CD14-positive monocyte (primary cell): ENCODE results near the gene ZBTB5. TPM values are rescaled to one million over a fixed set of nuclear protein-coding genes. Genes with fewer than 3 reads are reported as not detected.
"Not testable (repeated sequence)": the region's sequence is repeated elsewhere in the genome, so short reads cannot be mapped to it uniquely, and the experiment has no call there.

Experiments
- DNase-seq, 3 donors: peaks; one replicate each; pipeline ENCODE4 v3.0.0-alpha.2; 2011 to 2022
- H2AFZ ChIP-seq: 2 replicates; pipeline ENCODE4 v1.6.0; 2012; ENCODE audit warnings: mild to moderate bottlenecking, low read depth, low read length, inconsistent platforms; ENCODE audit not compliant: insufficient read depth, poor library complexity, severe bottlenecking
- H3K27ac ChIP-seq, 2 donors: 1 replicate in 1 of 2; 2 replicates in 1 of 2; pipeline ENCODE4 v1.5.1; 2012 to 2013; ENCODE audit warnings: low read length in 2 of 2, control low read depth in 1 of 2, inconsistent platforms in 1 of 2, low read depth in 1 of 2, mild to moderate bottlenecking in 1 of 2
- H3K27me3 ChIP-seq, 2 donors: one replicate each; pipeline versions ENCODE4 v1.6.0 to v1.6.1; 2011 to 2013; ENCODE audit warnings: low read length in 2 of 2; ENCODE audit not compliant: control insufficient read depth in 2 of 2, insufficient read depth in 2 of 2
- H3K36me3 ChIP-seq, 2 donors: replicated peaks in 1 of 2; 1 replicate in 1 of 2; 2 replicates in 1 of 2; pipeline versions ENCODE4 v1.5.1 to v1.6.1; 2012 to 2013; ENCODE audit warnings: low read length in 2 of 2, control low read depth in 1 of 2, inconsistent platforms in 1 of 2, mild to moderate bottlenecking in 1 of 2; ENCODE audit not compliant: insufficient read depth in 2 of 2, control insufficient read depth in 1 of 2
- H3K4me1 ChIP-seq, 2 donors: 1 replicate in 1 of 2; 2 replicates in 1 of 2; pipeline versions ENCODE4 v1.5.1 to v1.6.1; 2012 to 2013; ENCODE audit warnings: low read length in 2 of 2, control low read depth in 1 of 2, inconsistent platforms in 1 of 2, mild to moderate bottlenecking in 1 of 2, moderate library complexity in 1 of 2; ENCODE audit not compliant: insufficient read depth in 2 of 2, control insufficient read depth in 1 of 2
- H3K4me2 ChIP-seq: replicated peaks from 2 replicates; pipeline ENCODE3; 2012; ENCODE audit warnings: low read length, moderate library complexity, mild to moderate bottlenecking; ENCODE audit not compliant: poor library complexity, severe bottlenecking; ENCODE audit errors: extremely low read depth
- H3K4me3 ChIP-seq, 3 experiments: fragments of 200-600 bp in 1 of 3; sonication (generic) in 1 of 3; replicated peaks in 1 of 3; 1 replicate in 2 of 3; 2 replicates in 1 of 3; pipeline ENCODE4 v1.5.1; 2011 to 2013; ENCODE audit warnings: low read length in 3 of 3, mild to moderate bottlenecking in 3 of 3, control low read depth in 2 of 3, low read depth in 2 of 3, inconsistent platforms in 1 of 3, moderate library complexity in 1 of 3
- H3K79me2 ChIP-seq: 2 replicates; pipeline ENCODE4 v1.6.0; 2012; ENCODE audit warnings: mild to moderate bottlenecking, control low read depth, inconsistent platforms, low read length, moderate library complexity; ENCODE audit not compliant: insufficient read depth
- H3K9ac ChIP-seq: 2 replicates; pipeline ENCODE4 v1.6.0; 2017; ENCODE audit warnings: low read length, mild to moderate bottlenecking; ENCODE audit not compliant: insufficient read depth, poor library complexity, severe bottlenecking
- H3K9me3 ChIP-seq, 2 donors: replicated peaks in 1 of 2; 1 replicate in 1 of 2; 2 replicates in 1 of 2; pipeline versions ENCODE4 v1.5.1 to v1.6.1; 2012 to 2013; ENCODE audit warnings: low read length in 2 of 2, control low read depth in 1 of 2; ENCODE audit not compliant: control insufficient read depth in 1 of 2, insufficient read depth in 1 of 2
- H4K20me1 ChIP-seq: 2 replicates; pipeline ENCODE4 v1.6.0; 2012; ENCODE audit warnings: mild to moderate bottlenecking, low read length, control low read depth, moderate library complexity; ENCODE audit not compliant: insufficient read depth
- H3K27ac Mint-ChIP-seq, 7 donors: one replicate each; pipeline ENCODE4 v1.8.0; 2020; ENCODE audit warnings: mild to moderate bottlenecking in 7 of 7, mixed read lengths in 7 of 7, moderate library complexity in 6 of 7, inconsistent platforms in 2 of 7
- H3K27me3 Mint-ChIP-seq, 3 donors: one replicate each; pipeline ENCODE4 v1.8.0; 2021 to 2022; ENCODE audit warnings: low read depth in 3 of 3, mild to moderate bottlenecking in 3 of 3, mixed read lengths in 3 of 3, moderate library complexity in 3 of 3, inconsistent platforms in 1 of 3
- H3K36me3 Mint-ChIP-seq, 2 donors: one replicate each; pipeline ENCODE4 v1.8.0; 2020; ENCODE audit warnings: mixed read lengths in 2 of 2, inconsistent platforms in 1 of 2, mild to moderate bottlenecking in 1 of 2
- H3K4me1 Mint-ChIP-seq: one replicate; pipeline ENCODE4 v1.8.0; 2020; ENCODE audit warnings: mild to moderate bottlenecking, mixed read lengths
- H3K4me3 Mint-ChIP-seq, 2 donors: one replicate each; pipeline ENCODE4 v1.8.0; 2020; ENCODE audit warnings: mild to moderate bottlenecking in 2 of 2, mixed read lengths in 2 of 2, moderate library complexity in 1 of 2
- H3K9me3 Mint-ChIP-seq, 7 donors: one replicate each; pipeline ENCODE4 v1.8.0; 2020 to 2022; ENCODE audit warnings: mixed read lengths in 7 of 7, mild to moderate bottlenecking in 6 of 7, moderate library complexity in 6 of 7, inconsistent platforms in 2 of 7
- CTCF ChIP-seq: fragments of 200-600 bp; IDR thresholded peaks from one replicate; pipeline ENCODE4 v1.8.0; 2022; ENCODE audit warnings: antibody characterized with exemption, mild to moderate bottlenecking
- WGBS: methylation state at CpG from one replicate; pipeline ENCODE4 v1.1.5; 2013; ENCODE audit warnings: missing lambda C conversion rate; ENCODE audit not compliant: insufficient coverage; 5-methylcytosine and 5-hydroxymethylcytosine counted together
- intact Hi-C, 2 donors: fragments of 100-400 bp; cut with micrococcal nuclease; formaldehyde crosslinking; loops; one replicate each; pipeline versions ENCODE4 v1.15.0 to v1.15.1; 2023
- polyA plus RNA-seq, 3 donors: library from polyadenylated mRNA; depleted of rRNA in 1 of 3; unstranded in 2 of 3; stranded (reverse) in 1 of 3; fragments of 300-500 nt in 2 of 3; fragments of >200 nt in 1 of 3; fragmentation: Illumina TruSeq in 2 of 3; gene quantifications; 1 replicate in 2 of 3; 2 replicates in 1 of 3; pipeline ENCODE4 v1.2.3, GENCODE V29; 2012 to 2021

ZBTB5 gene
- polyA plus RNA-seq, 3 donors = 0.58 to 6.4 (median 1.4) TPM

- no peak overlapping the region for H3K27ac Mint-ChIP-seq
- no peaks in the 10 kb centered on the region for H3K36me3 Mint-ChIP-seq
- peaks cover 5 to 29% (median 20%) of the 10 kb centered on the region in 7 donors for H3K9me3 Mint-ChIP-seq
- Histone ChIP-seq H3K79me2 (no peaks in the 10 kb centered on the region), H3K4me1 (peaks cover 1 to 6% of the 10 kb centered on the region in 2 donors), H3K27me3 (peaks cover 3 to 5% of the 10 kb centered on the region in 2 donors), H3K9ac (no peak overlapping the region), H2AFZ (no peak overlapping the region), H3K27ac (no peak overlapping the region), H3K36me3 (no peaks in the 10 kb centered on the region), H3K9me3 (peaks cover 13 to 16% of the 10 kb centered on the region in 2 donors), H4K20me1 (no peaks in the 10 kb centered on the region), H3K4me2 (no peak overlapping the region), H3K4me3 (no peak overlapping the region)
- H3K4me1 Mint-ChIP-seq = peaks cover 6% of the 10 kb centered on the region
- no peak for TF ChIP-seq CTCF
- DNase-seq = no peak
- intact Hi-C loops = no loop called here
- H3K4me3 Mint-ChIP-seq = peak overlapping the region in 1 of 2 donors; percentile 43
- peaks cover 12 to 14% (median 13%) of the 10 kb centered on the region in 3 donors for H3K27me3 Mint-ChIP-seq
- WGBS = 87% methylated on average over 11 of the region's 11 CpGs
Observed at GRCh38 chr9:37476930-37477329, 11.7 kb upstream of the ZBTB5 start.

GRCh38 chr9:37474438-37474837 is 9.2 kb upstream of the ZBTB5 start:
- H3K4me3 ChIP-seq = no peak overlapping the region
- H3K79me2 ChIP-seq = no peaks in the 10 kb centered on the region
- no peaks in the 10 kb centered on the region for H3K36me3 Mint-ChIP-seq
- intact Hi-C loops = no loop called here
- peaks cover 7% of the 10 kb centered on the region for H3K4me1 Mint-ChIP-seq
- H3K4me1 ChIP-seq = peaks cover 2 to 8% of the 10 kb centered on the region in 2 donors
- WGBS = no CpG with 5 or more reads among the region's 3 CpGs
- no peak for DNase-seq
- no peak overlapping the region for H3K4me2 ChIP-seq
- peaks cover 8 to 13% (median 9%) of the 10 kb centered on the region in 3 donors for H3K27me3 Mint-ChIP-seq
- peaks cover 3% of the 10 kb centered on the region in 2 donors for H3K27me3 ChIP-seq
- no peak overlapping the region for H3K9ac ChIP-seq
- no peak for TF ChIP-seq CTCF
- peaks cover 5 to 29% (median 20%) of the 10 kb centered on the region in 7 donors for H3K9me3 Mint-ChIP-seq
- no peak overlapping the region for H3K27ac ChIP-seq
- H2AFZ ChIP-seq = no peak overlapping the region
- no peaks in the 10 kb centered on the region for H4K20me1 ChIP-seq
- peaks cover 13 to 16% of the 10 kb centered on the region in 2 donors for H3K9me3 ChIP-seq
- H3K4me3 Mint-ChIP-seq = no peak overlapping the region
- no peaks in the 10 kb centered on the region for H3K36me3 ChIP-seq
- H3K27ac Mint-ChIP-seq = no peak overlapping the region

- H3K27me3 Mint-ChIP-seq = peaks cover 7 to 13% (median 8%) of the 10 kb centered on the region in 3 donors
- H3K27me3 ChIP-seq, H3K4me3 Mint-ChIP-seq, H3K4me2 ChIP-seq, H3K36me3 Mint-ChIP-seq, H3K4me3 ChIP-seq, H3K27ac ChIP-seq, H4K20me1 ChIP-seq, intact Hi-C loops, H2AFZ ChIP-seq, H3K4me1 Mint-ChIP-seq, H3K36me3 ChIP-seq, H3K9ac ChIP-seq, H3K79me2 ChIP-seq, DNase-seq, H3K4me1 ChIP-seq: not testable (repeated sequence)
- H3K9me3 ChIP-seq = peaks cover 13 to 16% of the 10 kb centered on the region in 2 donors
- no CpG with 5 or more reads among the region's 6 CpGs for WGBS
- H3K27ac Mint-ChIP-seq = peak overlapping the region in 1 of 7 donors; percentile 11
- peaks cover 5 to 29% (median 20%) of the 10 kb centered on the region in 7 donors for H3K9me3 Mint-ChIP-seq
Observed at GRCh38 chr9:37473982-37474381, 8.7 kb upstream of the ZBTB5 start.
